ENCODE measurements around the gene PCED1A.

The PCED1A gene

GRCh38 chr20:2865630-2866029 is 25.2 kb upstream of the PCED1A start:
- no peak overlapping the region for H3K4me3 ChIP-seq (replicated peaks; ENCODE audit: low read depth, low read length)
- no peak for DNase-seq (ENCODE audit: low read depth)

GRCh38 chr20:2865101-2865500 is 24.6 kb upstream of the PCED1A start:
- TF ChIP-seq CTCF (IDR thresholded peaks at IDR 0.05; ENCODE audit: low read length, missing control alignments): no peak
- no peak for DNase-seq (ENCODE audit: low read depth)
- H3K4me3 ChIP-seq (replicated peaks; ENCODE audit: low read depth, low read length): no peak overlapping the region

More at GRCh38 chr20:2865630-2866029, 25.2 kb upstream of the PCED1A start:
- TF ChIP-seq CTCF (IDR thresholded peaks at IDR 0.05; ENCODE audit: low read length, missing control alignments): peak; percentile 7

- no peak for TF ChIP-seq CTCF (IDR thresholded peaks at IDR 0.05; ENCODE audit: low read length, missing control alignments)
- DNase-seq (ENCODE audit: low read depth): no peak
- H3K4me3 ChIP-seq (replicated peaks; ENCODE audit: low read depth, low read length): no peak overlapping the region
Observed at GRCh38 chr20:2864626-2865025, 24.2 kb upstream of the PCED1A start.

GRCh38 chr20:2859330-2860121 is 19.1 kb upstream of the PCED1A start:
- H3K4me3 ChIP-seq (replicated peaks; ENCODE audit: low read depth, low read length): no peak overlapping the region
- TF ChIP-seq CTCF (IDR thresholded peaks at IDR 0.05; ENCODE audit: low read length, missing control alignments): no peak
- peak; percentile 33 for DNase-seq (ENCODE audit: low read depth)

- no peak overlapping the region for H3K4me3 ChIP-seq (replicated peaks; ENCODE audit: low read depth, low read length)
- no peak for TF ChIP-seq CTCF (IDR thresholded peaks at IDR 0.05; ENCODE audit: low read length, missing control alignments)
- no peak for DNase-seq (ENCODE audit: low read depth)
Observed at GRCh38 chr20:2858591-2858990, 18.1 kb upstream of the PCED1A start.

- no peak overlapping the region for H3K4me3 ChIP-seq (replicated peaks; ENCODE audit: low read depth, low read length)
- no peak for TF ChIP-seq CTCF (IDR thresholded peaks at IDR 0.05; ENCODE audit: low read length, missing control alignments)
- no peak for DNase-seq (ENCODE audit: low read depth)
Observed at GRCh38 chr20:2851086-2851485, 10.6 kb upstream of the PCED1A start.

- no peak overlapping the region for H3K4me3 ChIP-seq (replicated peaks; ENCODE audit: low read depth, low read length)
- DNase-seq (ENCODE audit: low read depth): no peak
- no peak for TF ChIP-seq CTCF (IDR thresholded peaks at IDR 0.05; ENCODE audit: low read length, missing control alignments)
Observed at GRCh38 chr20:2849529-2849928, 9.1 kb upstream of the PCED1A start.

All from fibroblast of pulmonary artery (primary cell).